IPS-18a (cell line): Measurements from ENCODE around the gene FUNDC2.
A peak's percentile ranks its signal among the peaks of the same experiment; 100 is the strongest.
"Not testable (repeated sequence)": the region's sequence is repeated elsewhere in the genome, so short reads cannot be mapped to it uniquely, and the experiment has no call there.

Experiments
- H3K27ac ChIP-seq: one replicate; pipeline ENCODE4 v1.5.1; 2013; ENCODE audit warnings: low read length
- H3K27me3 ChIP-seq: one replicate; pipeline ENCODE4 v1.6.1; 2013; ENCODE audit warnings: mild to moderate bottlenecking, low read length; ENCODE audit not compliant: control insufficient read depth, insufficient read depth
- H3K36me3 ChIP-seq: one replicate; pipeline ENCODE4 v1.6.1; 2013; ENCODE audit warnings: low read depth, low read length; ENCODE audit not compliant: control insufficient read depth
- H3K4me1 ChIP-seq: one replicate; pipeline ENCODE4 v1.6.1; 2013; ENCODE audit warnings: low read depth, low read length; ENCODE audit not compliant: control insufficient read depth
- H3K4me3 ChIP-seq: one replicate; pipeline ENCODE4 v1.5.1; 2013; ENCODE audit warnings: low read length
- H3K9ac ChIP-seq: one replicate; pipeline ENCODE4 v1.6.1; 2013; ENCODE audit warnings: mild to moderate bottlenecking, low read length, moderate library complexity
- H3K9me3 ChIP-seq: one replicate; pipeline ENCODE4 v1.6.1; 2013; ENCODE audit warnings: low read depth, low read length; ENCODE audit not compliant: control insufficient read depth

The FUNDC2 gene

GRCh38 chrX:155000841-155001240 lies 25.8 kb upstream of the FUNDC2 start:
- no peak overlapping the region for H3K4me3 ChIP-seq
- H3K9ac ChIP-seq = no peak overlapping the region
- no peaks in the 10 kb centered on the region for H3K36me3 ChIP-seq
- no peaks in the 10 kb centered on the region for H3K4me1 ChIP-seq
- H3K27ac ChIP-seq = no peak overlapping the region
- peaks cover 20% of the 10 kb centered on the region for H3K9me3 ChIP-seq
- H3K27me3 ChIP-seq = no peaks in the 10 kb centered on the region

GRCh38 chrX:155001873-155002272 lies 24.8 kb upstream of the FUNDC2 start:
- Histone ChIP-seq H3K4me3 (no peak overlapping the region), H3K9me3 (peaks cover 14% of the 10 kb centered on the region), H3K27me3 (no peaks in the 10 kb centered on the region)

GRCh38 chrX:155005190-155005589 lies 21.5 kb upstream of the FUNDC2 start:
- no peaks in the 10 kb centered on the region for H3K4me1 ChIP-seq
- H3K27me3 ChIP-seq = no peaks in the 10 kb centered on the region
- H3K4me3 ChIP-seq = no peak overlapping the region
- H3K9ac ChIP-seq = no peak overlapping the region
- peaks cover 10% of the 10 kb centered on the region for H3K9me3 ChIP-seq
- H3K27ac ChIP-seq = no peak overlapping the region
- no peaks in the 10 kb centered on the region for H3K36me3 ChIP-seq

More at GRCh38 chrX:155001873-155002272, 24.8 kb upstream of the FUNDC2 start:
- Histone ChIP-seq H3K36me3 (no peaks in the 10 kb centered on the region), H3K4me1 (no peaks in the 10 kb centered on the region), H3K27ac (no peak overlapping the region), H3K9ac (no peak overlapping the region)

GRCh38 chrX:155006379-155006778 lies 20.3 kb upstream of the FUNDC2 start:
- H3K27me3 ChIP-seq, H3K36me3 ChIP-seq, H3K27ac ChIP-seq, H3K4me3 ChIP-seq, H3K4me1 ChIP-seq, H3K9me3 ChIP-seq, H3K9ac ChIP-seq: not testable (repeated sequence)

GRCh38 chrX:155006913-155007671 lies 19.6 kb upstream of the FUNDC2 start:
- not testable (repeated sequence) for H3K27me3 ChIP-seq, H3K36me3 ChIP-seq, H3K27ac ChIP-seq, H3K9ac ChIP-seq, H3K4me3 ChIP-seq, H3K4me1 ChIP-seq
- H3K9me3 ChIP-seq = peaks cover 11% of the 10 kb centered on the region

- H3K9me3 ChIP-seq = peaks cover 14% of the 10 kb centered on the region
- not testable (repeated sequence) for H3K36me3 ChIP-seq, H3K27me3 ChIP-seq, H3K9ac ChIP-seq, H3K27ac ChIP-seq, H3K4me1 ChIP-seq, H3K4me3 ChIP-seq
These were observed 18.1 kb upstream of the FUNDC2 start for GRCh38 chrX:155008578-155008977.

GRCh38 chrX:155009994-155010472 lies 16.6 kb upstream of the FUNDC2 start:
- no peak overlapping the region for H3K9ac ChIP-seq
- no peaks in the 10 kb centered on the region for H3K4me1 ChIP-seq
- no peak overlapping the region for H3K27ac ChIP-seq
- no peaks in the 10 kb centered on the region for H3K27me3 ChIP-seq
- H3K9me3 ChIP-seq = peaks cover 9% of the 10 kb centered on the region
- no peaks in the 10 kb centered on the region for H3K36me3 ChIP-seq
- H3K4me3 ChIP-seq = no peak overlapping the region

- Histone ChIP-seq H3K27me3 (no peaks in the 10 kb centered on the region), H3K4me3 (no peak overlapping the region), H3K9ac (no peak overlapping the region), H3K4me1 (no peaks in the 10 kb centered on the region), H3K27ac (no peak overlapping the region), H3K36me3 (no peaks in the 10 kb centered on the region), H3K9me3 (peaks cover 5% of the 10 kb centered on the region)
These were observed 6.1 kb upstream of the FUNDC2 start for GRCh38 chrX:155020591-155020990.

- no peak within 1 kb of the TSS for H3K4me3 ChIP-seq
- H3K4me1 ChIP-seq = no peaks in the 10 kb centered on the region
- H3K27me3 ChIP-seq = no peaks in the 10 kb centered on the region
- H3K9ac ChIP-seq = no peak within 1 kb of the TSS
- H3K9me3 ChIP-seq = peaks cover 5% of the 10 kb centered on the region
- no peaks in the 10 kb centered on the region for H3K36me3 ChIP-seq
- H3K27ac ChIP-seq = no peak within 1 kb of the TSS
These were observed 4.1 kb upstream of the FUNDC2 start, which contains the start of gene F8 for GRCh38 chrX:155022585-155022984. Gene F8 (minus strand): TSS chrX:155022723. CDS start chrX:155022552, 171 bp downstream.

GRCh38 chrX:155023907-155024833 lies 2.5 kb upstream of the FUNDC2 start:
- H3K27me3 ChIP-seq = no peaks in the 10 kb centered on the region
- H3K27ac ChIP-seq = no peak overlapping the region
- H3K4me1 ChIP-seq = no peaks in the 10 kb centered on the region
- H3K4me3 ChIP-seq = no peak overlapping the region
- no peaks in the 10 kb centered on the region for H3K36me3 ChIP-seq
- H3K9me3 ChIP-seq = peaks cover 13% of the 10 kb centered on the region
- no peak overlapping the region for H3K9ac ChIP-seq

- H3K4me1 ChIP-seq = no peaks in the 10 kb centered on the region
These were observed 271 bp upstream of the FUNDC2 start for GRCh38 chrX:155026420-155026726.

More at GRCh38 chrX:155026420-155026726, 271 bp upstream of the FUNDC2 start:
- Histone ChIP-seq H3K27ac (no peak overlapping the region), H3K36me3 (no peaks in the 10 kb centered on the region), H3K27me3 (no peaks in the 10 kb centered on the region), H3K4me3 (peak overlapping the region; percentile 90), H3K9ac (peak overlapping the region; percentile 94), H3K9me3 (peaks cover 7% of the 10 kb centered on the region)
